Stimulated activated CD8-positive, alpha-beta memory T cell treated with anti-CD3 and anti-CD28 coated beads, Interleukin-7, amount 100 ng/mL, for 1 hour (primary cell): ENCODE data around the gene RIMS4.

Experiments
- DNase-seq, 2 donors: peaks; one replicate each; pipeline ENCODE4 v3.0.0-alpha.2; 2020; ENCODE audit warnings: low read depth in 2 of 2

The RIMS4 gene

DNA sequence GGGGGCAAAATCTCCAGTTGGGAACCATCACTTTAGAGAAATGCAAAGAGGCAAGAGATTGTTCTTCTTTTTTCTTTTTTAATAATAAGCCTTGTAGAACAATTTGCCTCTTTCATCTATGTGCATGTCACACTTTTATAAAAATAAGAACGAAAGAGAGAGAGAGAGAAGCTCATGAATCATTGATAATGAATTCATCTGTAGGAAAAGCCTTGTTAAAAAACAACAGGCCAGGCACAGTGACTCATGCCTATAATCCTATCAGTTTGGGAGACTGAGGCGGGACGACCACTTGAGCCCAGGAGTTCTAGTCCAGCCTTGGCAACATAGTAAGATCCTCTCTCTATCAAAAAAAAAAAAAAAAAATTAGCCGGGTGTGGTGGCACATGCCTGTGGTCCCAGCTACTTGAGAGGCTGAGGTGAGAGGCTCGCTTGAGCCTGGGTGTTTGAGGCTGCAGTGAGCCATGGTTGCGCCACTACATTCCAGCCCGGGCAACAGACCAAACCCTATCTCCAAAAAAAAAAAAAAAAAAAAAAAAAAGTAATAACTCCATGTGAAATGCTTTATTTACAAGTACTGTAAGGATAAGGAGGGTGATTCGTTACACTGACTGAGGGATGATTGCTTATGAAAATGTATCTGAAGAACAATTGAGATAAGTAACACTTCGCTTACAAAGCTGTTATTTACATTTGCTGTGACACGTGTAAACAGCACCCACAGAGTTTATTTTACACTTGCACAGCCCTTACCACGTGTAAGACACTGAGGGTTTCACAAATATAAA is 89.2 kb downstream of the RIMS4 start:
- no peak for DNase-seq

GRCh38 chr20:44720621-44720996 is 89.7 kb downstream of the RIMS4 start:
- no peak for DNase-seq

DNA sequence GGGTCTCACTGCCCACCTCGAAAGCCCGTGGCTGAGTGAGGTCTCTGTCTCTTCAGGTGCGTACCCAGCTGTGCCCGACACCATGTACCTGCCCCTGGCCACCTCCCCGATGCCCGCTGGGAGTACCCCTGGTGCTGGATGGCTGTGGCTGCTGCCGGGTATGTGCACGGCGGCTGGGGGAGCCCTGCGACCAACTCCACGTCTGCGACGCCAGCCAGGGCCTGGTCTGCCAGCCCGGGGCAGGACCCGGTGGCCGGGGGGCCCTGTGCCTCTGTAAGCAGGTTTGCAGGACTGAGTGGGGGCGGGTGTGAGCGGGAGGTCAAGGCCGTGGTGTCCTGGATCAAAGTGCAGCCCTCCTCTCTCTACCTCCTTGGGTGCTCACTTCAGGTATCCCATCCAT is 90.5 kb downstream of the RIMS4 start:
- no peak for DNase-seq

DNA sequence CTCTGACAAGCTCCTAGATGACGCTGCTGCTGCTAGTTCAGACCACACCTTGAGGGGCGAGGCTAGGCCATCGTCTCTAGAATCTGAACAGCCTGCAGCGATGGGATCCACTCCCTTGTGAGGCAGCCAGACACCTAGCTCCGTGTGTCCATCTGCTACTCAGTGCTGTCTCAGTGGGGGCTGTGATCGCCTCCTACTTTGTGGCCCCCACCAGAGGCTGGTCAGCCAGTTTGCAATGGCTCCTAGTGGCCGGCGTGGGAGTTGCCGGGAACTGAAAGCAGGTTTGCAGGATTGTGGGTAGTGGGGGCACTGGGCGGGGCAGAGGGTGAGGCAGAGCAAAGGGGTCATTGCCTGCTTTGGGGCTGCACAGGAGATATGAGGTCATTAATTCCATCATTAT is 92.4 kb downstream of the RIMS4 start:
- DNase-seq, result no peak

GRCh38 chr20:44716309-44717106 is 93.8 kb downstream of the RIMS4 start:
- no peak for DNase-seq

DNA sequence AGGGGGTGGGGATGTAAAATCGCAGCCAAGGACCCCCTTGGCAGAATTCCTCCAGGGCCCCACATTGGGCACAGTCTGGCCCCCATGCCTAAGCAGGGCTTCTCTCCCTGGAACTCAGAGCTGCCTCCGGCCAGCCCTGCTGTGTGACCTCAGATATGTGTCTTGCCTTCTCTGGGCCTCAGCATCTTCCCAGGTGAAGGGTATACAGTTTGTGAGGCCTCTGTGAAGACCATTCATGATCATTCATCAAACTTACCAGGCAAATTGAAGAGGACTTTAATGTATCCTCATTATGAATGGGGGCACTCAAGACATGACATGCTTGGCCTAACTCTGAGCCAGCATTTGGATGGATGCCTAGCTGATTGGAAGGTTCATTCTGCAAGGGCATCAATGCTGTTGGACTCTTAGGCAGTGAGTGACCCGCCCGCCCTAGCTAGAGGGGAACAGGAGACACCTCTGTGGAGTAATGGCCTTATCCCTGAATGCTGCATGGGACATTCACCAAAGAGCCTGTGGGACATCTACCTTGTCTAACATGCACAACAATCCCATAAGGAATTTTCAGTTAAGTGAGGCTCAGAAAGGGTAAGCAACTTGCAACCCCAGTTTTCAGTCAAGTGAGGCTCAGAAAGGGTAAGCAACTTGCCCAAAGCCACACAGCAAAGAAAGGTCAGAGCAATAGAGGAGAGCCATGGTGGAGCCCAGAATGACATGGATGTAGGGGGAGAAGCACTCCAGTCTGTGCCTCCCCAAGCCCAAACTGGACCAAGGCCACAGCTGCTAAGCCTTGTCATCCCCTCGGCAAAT is 94.6 kb downstream of the RIMS4 start:
- DNase-seq, result no peak

- no peak for DNase-seq
Observed at GRCh38 chr20:44714701-44715498, 95.4 kb downstream of the RIMS4 start, which contains the start of gene CCN5. CCN5 (plus strand) TSS chr20:44715369; CDS start chr20:44715391, 22 bp downstream.

- DNase-seq, result no peak
Observed at GRCh38 chr20:44714102-44714700, 96.1 kb downstream of the RIMS4 start.

DNA sequence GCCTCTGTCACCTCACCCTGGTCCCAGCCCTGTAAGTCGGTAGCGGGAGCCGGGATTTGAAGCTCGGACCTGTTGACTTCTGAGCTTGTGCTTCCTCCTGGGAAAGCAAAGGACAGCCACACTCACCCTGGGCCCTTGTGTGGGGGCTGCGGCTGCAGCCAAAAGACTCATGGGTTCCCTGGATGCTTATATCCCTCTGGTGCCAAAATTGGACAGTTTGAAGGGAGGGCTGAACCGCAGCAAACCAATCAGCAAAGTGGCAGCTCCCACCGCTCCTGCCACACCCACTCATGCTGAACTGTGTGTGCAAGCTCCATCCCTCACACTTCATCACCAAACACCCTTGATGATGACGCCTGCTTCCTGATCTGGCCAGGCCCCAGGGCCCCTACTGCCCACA is 99.1 kb downstream of the RIMS4 start:
- DNase-seq, result no peak

DNA sequence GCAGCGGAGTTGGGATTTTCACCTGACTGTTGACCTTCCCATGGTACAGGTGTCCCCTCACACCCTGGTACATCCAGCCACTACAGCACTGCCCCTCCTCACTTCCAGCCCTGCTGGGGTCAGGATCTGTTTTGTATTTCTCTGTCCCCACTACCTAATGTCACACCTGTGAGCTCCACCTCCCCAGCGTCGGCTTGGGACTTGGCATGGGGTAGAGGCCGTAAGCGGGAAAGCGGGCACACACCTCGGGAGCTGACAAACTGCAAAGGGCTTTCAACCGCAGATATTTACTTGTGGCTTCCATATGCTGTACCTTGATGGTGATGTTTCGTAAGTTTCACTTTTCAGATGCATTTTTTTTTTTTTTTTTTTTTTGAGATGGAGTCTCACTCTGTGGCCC is 100.5 kb downstream of the RIMS4 start:
- DNase-seq, result no peak

- no peak for DNase-seq
Observed at GRCh38 chr20:44709380-44709779, 101.0 kb downstream of the RIMS4 start.

DNA sequence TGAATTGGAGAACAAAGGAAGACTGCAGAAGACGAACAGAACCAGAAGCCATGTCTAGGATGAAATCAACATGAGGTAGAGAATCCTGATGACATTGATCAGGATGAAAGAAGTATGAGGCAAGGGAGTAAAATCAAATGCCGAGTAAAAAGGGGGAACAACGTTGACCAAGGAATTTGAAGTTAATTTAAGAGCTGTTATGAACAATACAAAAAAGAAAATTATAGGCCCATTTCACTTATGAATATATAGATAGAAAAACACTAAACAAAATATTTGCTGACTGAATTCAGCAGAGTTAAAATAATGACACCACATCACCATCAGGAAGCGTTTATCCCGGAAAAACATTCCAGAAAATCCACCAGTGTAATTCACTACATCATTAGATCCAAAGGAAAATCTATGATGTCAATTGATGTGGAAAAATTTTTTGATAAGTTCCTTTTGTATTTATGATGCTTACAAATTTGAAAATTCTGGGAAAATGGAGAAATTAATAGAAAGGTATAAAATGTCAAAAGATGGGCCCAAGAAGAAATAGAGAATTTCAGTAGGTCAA is 103.2 kb downstream of the RIMS4 start:
- no peak for DNase-seq

GRCh38 chr20:44706301-44707017 is 103.9 kb downstream of the RIMS4 start:
- no peak for DNase-seq

- no peak for DNase-seq
Observed at GRCh38 chr20:44705364-44706094, 104.8 kb downstream of the RIMS4 start.

GRCh38 chr20:44704551-44704971 is 105.8 kb downstream of the RIMS4 start:
- no peak for DNase-seq

GRCh38 chr20:44703956-44704488 is 106.3 kb downstream of the RIMS4 start:
- no peak for DNase-seq

DNA sequence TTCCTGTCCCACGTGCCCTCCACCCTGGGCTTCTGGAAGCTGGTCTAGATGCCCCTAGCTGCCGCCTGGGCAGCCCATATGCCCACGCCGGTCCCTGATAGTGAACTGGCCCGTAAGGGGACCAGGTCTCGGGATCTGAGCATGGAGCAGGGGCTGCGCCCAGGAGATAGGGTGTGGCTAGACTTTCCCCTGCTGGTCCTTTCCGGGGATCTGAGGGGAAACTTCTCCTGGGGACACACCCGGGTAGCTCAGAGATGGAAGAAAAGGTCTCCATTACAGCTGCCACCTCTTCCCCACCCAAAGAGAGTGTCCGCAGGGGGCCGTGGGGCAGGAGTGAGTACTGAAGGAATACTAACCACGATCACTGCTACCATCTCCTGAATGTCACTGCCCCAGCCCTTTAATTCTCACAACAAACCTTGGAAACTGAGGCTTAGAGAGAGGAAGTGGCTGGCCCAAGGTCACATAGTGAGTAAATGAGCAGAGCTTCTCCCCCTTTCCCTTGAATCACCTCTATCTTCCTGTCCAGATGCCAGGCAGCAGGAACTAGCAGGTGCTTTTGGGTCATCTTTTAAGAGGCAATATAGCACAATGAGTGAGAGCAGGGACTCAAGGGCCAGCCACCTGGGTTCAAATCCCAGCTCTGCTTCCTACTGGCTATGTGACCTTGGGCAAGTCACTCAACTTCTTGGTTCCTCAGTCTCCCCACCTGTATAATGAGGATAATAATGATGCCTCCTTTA is 107.0 kb downstream of the RIMS4 start:
- no peak for DNase-seq

- no peak for DNase-seq
Observed at GRCh38 chr20:44702776-44703175, 107.6 kb downstream of the RIMS4 start.
